ENCODE measurements around the gene SCAMP4.

SCAMP4 gene

DNA sequence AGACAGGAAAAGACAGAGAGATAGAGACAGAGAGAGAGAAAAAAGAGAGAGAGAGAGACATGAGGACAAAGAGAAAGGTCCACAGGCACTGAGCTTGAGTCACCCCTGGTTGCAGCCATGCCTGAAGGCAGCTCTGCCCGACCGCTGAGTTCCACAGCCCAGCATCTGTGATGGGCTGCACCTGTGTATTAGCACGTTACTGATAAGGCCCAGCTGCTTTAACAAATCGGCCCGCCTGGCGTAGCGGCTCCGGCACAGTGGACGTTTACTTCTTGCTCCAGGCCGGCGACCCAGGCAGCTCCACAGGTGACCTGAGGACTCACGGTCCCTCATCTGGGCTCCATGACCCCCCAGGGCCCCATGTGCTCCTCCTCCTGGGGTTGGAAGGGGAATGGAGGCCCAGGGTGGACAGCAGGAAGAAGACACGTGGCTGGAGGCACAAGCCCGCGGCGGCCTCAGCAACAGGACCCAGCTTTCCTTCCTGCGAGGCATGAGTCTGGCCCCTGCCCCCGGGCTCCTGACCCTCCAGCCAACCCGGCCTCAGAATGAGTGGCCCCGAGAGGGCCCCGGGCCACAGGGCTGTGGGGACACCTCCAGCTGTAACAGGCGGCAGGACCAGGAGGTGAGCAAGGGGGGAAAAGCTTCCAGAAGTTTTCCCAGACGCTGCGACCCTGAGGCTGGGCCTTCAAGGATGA lies 31.9 kb downstream of the SCAMP4 start:
- FAIRE-seq: no peak
- no peak for DNase-seq (ENCODE audit: low spot score)

DNA sequence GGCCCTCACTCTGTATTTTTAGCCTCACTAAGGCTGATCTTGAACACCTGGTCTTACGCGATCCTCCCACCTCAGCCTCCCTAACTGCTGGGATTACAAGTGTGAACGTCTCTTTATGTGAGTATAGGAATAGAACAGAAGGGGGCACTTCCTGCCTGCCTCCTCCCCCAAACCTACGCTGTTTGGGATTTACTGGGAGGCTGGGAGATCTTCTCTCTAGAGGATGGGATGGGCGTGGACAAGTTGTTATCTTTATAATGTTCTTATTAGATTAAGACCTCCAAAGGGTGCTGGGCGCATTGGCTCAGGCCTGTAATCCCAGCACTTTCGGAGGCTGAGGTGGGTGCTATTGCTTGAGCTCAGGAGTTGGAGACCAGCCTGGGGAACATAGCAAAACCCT lies 32.9 kb downstream of the SCAMP4 start:
- no peak for DNase-seq (ENCODE audit: low spot score)
- no peak for FAIRE-seq

DNA sequence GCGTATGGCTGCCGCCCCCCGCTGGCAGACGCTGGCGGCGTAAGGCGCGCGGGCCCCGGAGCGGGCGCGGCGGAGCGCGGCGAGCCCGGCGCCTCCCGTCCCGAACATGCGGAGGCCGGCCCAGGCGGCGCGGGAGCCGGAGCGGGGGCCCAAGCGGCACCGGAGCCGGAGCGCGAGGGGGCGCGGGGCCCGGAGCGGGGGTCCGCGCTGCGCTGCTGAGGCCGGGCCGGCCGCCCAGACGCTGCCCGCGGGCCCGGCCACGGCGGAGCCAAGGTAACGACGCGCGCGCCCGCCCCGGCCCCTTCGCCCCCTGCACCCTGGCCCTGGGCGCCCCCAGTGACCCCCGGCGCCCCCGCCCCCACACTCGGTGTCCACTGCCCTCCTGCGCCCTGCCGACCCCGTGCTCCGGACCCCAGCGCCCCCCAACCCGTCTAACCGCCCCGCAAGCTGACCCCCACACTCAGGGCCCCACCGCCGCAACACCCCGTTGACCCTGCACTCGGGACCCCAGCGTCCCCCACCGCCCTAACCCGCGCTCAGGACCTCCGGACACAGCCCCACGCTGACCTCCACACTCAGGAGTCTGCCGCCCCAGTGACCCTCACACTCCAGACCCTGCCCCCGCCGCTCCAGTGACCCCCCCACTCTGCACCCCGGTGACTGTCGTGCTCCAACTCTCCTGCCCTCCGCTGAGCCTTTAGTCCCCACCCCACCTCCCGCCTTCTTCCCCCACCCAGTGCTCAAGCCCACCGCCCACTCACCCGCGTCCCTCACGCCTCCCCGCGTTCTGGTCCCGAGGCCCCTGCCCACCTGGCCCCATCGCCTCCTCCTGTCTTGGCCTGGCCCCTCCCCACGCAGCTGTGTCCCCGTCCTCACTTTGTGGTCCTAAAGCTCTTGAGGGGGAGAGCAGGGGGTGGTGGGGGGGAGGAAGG lies 36.2 kb downstream of the SCAMP4 start, which contains the start of gene CSNK1G2:
Gene CSNK1G2 (plus strand): TSS at position 27 of the 932 bp plus-strand sequence. CDS start 28,601 bp downstream, outside the sequence.
- FAIRE-seq: no peak
- DNase-seq (ENCODE audit: low spot score): no peak

DNA sequence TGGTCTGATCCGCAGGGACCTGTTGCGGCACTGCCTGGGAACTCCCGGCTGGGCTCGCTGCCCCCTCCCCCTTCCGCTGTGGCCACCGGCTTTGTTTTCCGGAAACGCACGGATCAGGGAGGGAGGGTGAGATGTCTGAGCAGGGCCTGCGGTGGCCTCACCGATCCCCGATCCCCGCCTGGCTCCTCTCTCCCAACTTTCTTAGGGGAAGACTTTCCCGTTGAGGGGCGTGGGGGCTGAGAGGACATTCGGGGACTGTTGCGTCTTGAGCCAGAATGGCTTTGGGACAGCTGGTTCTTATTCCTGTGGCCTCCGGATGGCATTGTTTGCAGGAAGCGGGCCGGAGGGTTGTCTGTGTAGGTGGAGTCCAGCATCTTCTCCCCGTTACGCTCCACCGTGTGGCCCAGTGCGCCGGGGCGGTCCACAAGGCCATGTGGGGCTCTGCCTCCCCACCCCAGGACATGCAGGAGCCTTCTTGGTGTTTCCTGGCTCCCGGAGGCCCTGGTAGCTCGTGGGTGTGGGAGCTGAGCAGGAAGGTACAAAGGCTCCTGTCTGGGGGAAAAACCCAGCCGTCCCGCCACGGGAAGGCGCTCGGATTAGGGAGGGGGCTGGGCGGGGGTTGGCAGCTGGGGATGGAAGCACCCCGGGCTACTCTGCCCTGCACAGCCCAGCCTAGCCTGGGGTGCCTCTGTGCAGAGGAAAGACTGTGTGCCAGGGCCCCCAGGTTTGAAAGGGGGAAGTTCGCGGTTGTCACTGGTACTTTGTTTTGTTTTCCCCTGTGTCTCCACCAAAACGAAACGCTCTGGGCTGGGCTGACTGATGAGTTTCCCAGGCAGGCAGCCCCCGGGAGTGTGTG lies 37.1 kb downstream of the SCAMP4 start:
- DNase-seq (ENCODE audit: low spot score): peak; percentile 58
- FAIRE-seq: no peak

DNA sequence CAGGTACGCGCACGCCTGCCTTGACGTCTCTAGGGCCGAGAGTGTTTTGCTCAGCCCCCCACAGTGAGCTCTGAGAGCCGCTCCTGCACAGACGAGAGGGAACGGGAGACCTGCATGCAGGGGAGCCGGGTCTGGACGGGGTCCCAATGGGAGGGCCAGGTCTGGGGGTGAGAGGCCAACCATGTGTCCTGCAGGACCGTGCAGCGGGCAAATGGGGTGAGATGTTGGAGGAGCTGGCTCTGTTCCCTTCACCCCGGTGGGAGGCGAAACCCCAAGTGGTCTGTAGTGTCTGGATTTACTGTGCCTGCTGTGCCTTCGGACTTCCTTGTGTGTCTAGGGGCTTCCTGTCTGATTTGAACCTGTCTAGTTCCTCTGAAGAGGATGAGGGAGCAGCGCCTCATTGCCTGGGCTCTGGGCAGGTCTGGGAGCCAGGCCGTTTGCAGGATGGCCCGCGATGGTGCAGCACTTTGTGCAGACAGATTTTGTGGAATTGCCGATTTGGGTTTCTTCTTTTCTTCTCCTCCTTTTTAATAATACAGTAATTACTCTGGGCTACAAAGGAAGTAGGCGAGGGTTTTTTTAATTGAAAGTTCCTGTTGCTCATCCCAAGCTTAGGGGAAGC lies 37.8 kb downstream of the SCAMP4 start:
- no peak for FAIRE-seq
- DNase-seq (ENCODE audit: low spot score): no peak

DNA sequence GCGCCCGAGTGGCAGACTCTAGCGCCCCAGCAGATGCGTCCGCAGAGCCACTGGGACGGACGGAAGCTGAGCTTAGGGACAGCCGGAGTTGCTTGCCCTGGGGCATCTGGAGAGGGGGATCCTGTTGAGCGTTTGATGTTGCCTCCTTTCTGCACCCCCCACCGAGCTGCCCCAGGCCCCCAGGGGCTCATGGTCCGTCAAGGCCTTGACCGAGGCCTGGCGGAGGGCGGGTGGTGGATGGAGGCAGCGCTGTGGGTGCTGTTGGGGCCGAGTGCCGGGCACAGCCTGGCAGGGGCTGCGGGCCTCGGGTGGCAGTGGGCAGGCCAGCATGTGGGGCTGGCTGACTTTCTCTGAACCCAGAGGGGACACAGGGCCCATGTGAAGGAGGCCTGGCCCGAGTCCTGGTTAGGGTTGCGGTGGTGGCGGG lies 38.5 kb downstream of the SCAMP4 start:
- no peak for FAIRE-seq
- DNase-seq (ENCODE audit: low spot score): no peak

DNA sequence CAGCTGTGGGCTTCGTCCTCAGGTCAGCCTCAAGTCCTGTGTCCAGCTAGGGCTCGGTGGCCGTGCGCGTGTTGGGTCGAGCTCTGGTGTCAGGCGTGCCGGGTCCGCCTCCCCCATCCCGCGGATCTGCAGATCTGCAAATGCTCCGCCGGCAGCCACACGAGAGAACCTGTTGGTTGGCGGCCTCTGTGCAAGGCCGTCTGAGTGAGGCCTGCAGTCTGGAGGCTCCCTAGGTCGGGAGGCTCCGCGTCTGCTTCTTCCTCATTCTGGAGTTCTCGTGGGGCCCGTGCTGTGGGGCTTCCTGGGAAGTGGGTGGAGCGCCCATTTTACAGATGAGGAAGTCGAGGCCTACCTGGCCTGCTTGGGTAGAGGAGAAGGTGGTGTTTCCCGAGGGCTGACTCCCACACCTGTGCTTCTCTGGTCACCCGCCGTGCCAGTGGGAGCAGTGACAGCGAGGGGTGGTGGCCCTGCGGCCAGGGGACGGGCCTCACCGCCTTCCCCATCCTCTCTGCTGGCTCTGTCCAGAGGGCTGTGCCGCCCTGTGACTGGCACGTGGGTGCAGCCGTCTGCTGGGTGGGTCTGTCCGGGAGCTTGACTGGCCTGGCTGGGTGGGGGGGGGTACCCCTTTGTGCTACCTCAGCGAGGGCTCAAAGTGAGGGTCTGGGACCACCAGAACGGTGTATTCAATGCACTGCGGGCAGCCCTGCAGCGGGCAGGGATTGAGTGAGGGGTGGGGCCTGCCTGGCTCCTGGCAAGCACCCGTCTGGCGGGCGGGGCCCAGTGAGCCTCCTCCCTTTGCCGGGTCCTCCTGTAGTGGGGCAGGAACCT lies 39.1 kb downstream of the SCAMP4 start:
- DNase-seq (ENCODE audit: low spot score) (no peak), FAIRE-seq (no peak)

DNA sequence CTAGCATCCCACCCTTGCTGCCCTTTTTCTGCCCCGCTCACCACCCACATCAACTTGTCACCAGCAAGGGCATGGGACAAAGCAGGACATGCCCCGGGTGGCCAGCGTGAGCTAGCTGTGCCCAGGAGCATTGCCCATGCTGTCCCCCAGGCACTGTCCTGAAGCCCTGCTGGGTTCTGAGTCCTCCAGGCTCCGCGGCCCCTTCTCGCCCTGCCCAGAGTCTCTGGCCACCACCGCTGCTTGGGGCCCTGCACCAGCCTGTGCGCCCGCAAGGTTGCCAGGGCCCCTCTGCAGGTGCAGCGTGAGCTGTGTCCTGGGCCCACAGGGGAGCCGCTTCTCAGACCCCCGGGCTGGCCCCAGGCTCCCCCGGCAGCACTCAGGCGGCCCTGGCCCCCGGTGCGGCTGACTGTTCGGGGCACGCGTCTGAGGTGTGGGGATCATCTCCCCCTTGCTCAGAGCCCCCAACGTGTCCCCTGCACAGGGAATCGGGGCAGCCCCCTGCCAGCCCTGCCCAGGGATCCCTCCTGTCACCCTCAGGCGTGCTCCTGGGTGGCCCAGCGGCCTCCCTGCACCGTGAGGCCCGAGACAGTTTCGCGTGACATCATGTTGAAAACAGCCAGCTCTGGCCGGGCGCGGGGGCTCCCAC lies 39.8 kb downstream of the SCAMP4 start:
- no peak for FAIRE-seq
- no peak for DNase-seq (ENCODE audit: low spot score)

DNA sequence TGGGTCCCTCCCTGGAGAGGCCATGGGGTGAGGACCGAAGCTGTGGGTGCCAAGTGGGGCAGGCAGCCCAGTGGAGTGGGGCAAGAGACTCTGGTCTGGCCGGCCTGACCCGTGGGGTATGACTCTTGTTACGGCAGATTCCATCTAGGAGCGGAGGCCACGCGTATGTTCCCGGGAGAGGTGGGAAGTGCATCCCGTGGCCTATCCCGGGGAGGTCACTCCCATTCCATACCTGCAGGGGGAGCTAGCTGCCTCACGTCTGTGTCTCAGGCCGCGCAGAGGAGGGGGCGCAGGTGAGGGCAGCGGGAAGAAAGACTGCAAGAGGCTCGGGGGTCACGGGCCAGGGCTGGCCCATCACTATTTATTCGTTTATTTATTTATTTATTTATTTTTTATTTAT lies 40.7 kb downstream of the SCAMP4 start:
- FAIRE-seq: no peak
- peak; percentile 54 for DNase-seq (ENCODE audit: low spot score)

DNA sequence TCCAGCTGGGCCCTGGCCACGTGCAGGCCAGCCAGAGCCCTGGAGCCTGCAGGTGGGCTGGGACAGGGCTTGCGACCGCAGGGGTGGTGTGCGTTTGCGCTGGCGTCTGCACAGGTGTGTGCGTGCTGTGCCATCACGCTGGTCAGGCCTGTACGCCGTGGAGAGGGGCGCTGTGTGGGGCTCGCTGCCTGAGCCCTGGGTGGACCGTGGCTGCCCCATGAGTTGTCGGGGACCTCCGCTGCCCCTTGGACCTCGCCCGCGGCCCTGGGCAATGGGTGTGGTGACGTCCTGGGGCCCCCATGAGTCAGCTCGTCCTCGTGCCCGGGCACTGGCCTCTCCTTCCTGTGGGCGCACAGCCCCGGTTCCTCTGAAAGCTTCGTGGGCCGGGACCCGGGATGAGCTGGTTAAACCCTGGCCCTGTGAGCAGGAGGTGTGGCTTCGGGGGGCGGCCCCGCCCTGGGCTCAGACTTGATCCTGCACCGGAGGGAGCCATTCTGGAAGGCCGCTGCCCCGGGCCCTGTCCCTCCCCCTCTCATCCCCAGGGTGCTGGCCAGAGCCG lies 42.5 kb downstream of the SCAMP4 start:
- DNase-seq (ENCODE audit: low spot score) (no peak), FAIRE-seq (no peak)

DNA sequence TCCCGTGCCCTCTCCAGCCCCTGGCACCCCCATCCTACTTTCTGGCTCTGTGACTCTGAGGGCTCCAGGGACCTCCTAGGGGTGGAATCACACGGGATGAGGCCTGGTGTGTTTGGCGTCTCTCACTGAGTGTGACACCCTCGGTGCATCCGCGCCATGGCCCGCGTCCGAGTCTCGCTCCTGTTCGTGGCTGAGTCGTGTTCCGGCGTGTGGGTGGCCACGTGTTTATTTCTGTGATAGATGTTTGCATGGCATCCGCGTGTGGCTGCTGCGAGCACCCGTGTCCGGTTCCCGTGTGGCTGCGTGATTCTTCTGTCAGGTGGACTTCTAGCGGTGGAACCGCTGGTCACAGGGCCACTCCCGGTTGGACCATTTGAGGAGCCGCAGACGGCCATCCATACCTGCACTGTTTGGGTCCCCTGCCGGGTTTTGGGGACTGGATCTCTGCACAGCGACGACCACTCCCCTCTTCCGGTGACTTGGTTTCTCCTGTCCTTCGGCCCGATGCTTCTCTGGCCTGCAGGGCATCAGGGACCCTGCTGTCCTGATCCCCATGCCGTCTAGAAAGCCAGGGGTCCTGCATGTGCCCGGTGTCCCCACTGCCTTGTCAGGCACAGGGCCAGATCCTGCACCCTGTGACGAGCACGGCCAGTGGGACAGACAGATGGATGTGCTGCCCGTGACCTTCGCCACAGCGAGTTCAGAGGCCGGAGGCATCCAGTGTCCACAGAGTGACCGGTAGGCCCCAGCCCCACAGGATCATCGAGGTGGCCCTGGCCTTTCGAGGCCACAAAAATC lies 44.3 kb downstream of the SCAMP4 start:
- DNase-seq (ENCODE audit: low spot score) (no peak), FAIRE-seq (no peak)

DNA sequence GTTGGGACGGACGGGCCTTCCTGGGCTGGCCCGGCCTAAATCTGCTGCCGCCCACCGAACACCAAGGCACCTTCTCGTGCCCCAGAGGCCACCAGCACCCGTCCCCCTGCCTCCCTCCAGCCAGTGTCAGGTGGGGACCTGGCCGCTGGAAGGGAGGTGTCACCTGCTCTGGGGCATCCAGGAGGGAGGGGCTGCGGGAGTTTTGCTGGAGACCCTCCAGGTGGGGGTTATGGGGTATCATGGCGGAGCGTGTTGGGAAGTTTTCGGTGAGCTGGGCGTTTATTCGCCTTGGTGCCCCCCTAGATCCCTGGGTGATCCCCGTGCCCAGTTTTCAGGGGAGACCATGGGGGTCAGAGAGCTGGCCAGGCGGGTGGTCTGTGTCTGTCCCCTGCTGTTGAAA lies 45.4 kb downstream of the SCAMP4 start:
- DNase-seq (ENCODE audit: low spot score) (no peak), FAIRE-seq (no peak)

DNA sequence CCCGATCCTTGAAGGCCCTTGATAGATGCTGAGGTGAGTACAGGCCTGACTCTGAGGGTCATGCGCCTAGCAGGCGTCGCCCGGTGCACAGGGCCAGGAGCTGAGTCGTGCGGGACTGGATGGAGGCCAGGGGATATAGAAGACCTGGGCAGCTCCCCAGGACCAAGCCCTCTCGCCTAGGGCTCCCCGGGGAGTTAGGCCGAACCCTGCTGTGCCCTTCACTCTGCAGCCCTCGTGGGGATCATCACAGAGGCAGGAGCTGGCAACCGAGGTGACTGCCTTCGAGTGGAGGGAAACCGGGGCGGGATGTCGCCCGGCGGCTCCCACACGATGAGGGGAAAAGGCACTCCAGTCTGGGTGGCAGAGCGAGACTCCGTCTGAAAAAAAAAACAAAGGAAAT lies 47.4 kb downstream of the SCAMP4 start:
- FAIRE-seq (no peak), DNase-seq (ENCODE audit: low spot score) (no peak)

DNA sequence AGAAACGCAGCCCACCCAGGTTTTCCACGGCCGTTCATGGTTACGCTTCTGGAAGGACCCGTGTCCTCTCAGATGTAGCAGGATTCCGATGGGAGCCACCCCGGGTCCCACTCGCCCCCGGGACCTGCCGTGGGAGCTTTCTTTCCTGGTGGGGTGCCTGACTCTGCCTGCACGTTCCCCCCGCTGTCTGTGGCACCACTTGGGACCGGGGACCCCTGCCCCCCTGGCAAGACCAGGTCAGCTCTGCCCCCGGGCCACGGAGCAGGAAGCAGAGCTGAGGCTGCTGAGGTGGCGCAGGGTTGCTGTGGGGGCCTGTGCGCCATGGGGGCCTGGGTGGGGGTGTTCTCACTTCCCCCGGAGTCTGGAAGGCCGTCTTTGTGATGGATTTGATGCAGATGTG lies 47.8 kb downstream of the SCAMP4 start:
- FAIRE-seq (no peak), DNase-seq (ENCODE audit: low spot score) (no peak)

DNA sequence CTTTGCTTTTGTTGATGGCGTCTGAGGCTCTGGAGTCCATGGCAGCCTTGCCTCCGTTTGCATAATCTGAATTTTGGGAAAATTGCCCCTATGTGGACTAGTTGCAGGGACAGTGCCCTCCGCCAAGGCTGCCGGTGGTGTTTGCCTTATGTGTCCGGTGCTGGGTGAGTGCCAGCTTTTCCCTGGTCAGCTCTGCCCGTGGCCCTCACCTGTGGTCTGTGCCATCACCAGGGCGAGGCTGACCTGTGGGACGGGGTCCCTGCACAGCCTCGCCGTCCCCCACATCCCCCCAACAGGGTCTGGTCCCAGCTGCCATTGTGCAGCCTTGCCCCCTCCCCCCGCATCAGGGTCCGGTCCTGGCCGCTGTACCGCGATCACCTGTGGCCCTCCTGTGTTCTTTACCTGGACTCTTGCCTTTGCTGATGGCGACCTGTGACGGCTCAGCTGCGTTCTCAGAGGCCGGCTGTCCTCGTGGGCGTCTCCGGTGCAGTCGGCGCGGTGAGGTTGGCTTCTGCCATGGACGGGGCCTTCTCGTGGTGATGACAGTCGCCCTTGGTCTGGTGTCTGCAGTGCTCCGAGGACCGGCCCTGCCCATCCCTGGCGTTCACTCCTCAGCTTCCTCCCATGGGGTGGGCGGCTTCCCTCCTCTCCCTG lies 48.4 kb downstream of the SCAMP4 start:
- FAIRE-seq: no peak

DNA sequence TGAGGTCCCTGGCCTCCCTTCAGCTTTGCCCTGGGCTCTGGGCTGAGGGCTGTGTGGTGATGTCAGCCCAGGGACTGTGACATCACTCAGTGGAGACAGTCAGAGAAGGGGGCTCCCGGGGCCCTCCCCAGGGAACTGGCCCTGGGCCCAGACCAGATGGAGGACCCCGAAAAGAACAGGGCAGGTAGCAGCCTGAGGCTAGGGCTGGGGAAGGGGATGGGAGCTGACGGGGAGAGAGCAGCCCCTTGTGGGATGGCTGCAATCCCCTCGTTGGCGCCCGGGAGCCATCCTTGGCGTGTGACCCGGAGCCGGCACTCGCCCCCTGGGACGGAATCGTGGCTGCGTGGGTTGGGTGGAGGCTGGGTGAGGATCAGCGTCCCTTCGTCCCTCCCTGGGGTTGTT lies 49.3 kb downstream of the SCAMP4 start:
- no peak for DNase-seq (ENCODE audit: low spot score)
- no peak for FAIRE-seq

More for the DNA sequence above, 48.4 kb downstream of the SCAMP4 start:
- no peak for DNase-seq (ENCODE audit: low spot score)

DNA sequence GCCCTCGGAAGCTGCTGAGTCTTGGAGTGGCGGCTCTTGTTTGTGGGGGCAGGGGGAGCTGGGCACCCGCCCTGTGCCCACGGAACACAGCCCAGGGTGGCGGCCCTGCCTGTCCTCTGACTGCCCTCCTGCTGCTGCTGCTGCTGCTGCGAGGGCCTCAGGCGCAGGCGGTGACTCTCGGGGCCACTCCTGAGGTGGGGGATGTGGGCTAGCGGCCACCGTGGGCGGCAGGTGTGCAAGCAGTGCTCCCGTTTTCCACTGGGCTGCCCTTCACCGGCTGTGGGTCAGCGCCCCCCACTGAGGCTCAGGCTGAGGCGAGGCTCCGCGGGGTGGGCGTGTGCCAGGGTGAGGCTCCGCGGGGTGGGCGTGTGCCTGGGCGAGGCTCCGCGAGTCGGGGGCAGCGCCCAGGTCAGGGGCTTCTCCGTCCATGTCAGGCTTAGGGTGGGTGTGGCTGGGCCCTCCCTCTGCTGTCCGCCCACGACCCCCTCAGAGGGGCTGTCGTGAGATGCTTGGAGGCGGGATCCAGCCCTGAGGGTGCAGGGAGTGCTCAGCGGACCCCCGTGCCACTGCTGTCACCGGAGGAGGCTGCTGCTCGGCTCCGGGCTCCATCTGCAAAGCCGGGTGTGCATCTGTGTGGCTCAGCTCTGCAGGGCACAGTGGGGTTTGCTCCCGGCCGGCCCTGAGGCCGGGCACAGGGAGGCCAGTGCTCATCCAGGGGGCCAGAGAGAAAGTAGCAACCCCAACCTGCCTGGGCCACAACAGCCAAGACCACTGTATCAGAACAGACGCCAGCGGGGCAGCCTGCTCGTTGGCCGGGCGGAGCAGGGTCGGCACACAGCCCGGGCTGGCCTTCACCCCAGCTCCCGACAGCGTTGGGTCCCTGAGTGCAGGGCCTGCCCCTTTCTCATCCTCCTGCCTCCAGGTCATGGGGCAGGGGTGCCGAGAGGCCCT lies 50.2 kb downstream of the SCAMP4 start:
- FAIRE-seq (no peak), DNase-seq (ENCODE audit: low spot score) (no peak)
